B cell (primary cell): Measurements from ENCODE around the gene ITPK1. TPM values are rescaled to one million over a fixed set of nuclear protein-coding genes. Genes with fewer than 3 reads are reported as not detected.

Experiments used
- ATAC-seq: fragments of 200-7000 bp; cut with Tn5 transposase; one replicate; pipeline ENCODE4 v1.10.0; 2021; ENCODE audit warnings: low read depth, mild to moderate bottlenecking, moderate number of reproducible peaks, moderate library complexity
- CTCF ChIA-PET: fragments of 350-600 bp; sonication (Branson Sonifier 250); formaldehyde crosslinking; loops from one replicate; lab custom pipeline; 2021; ENCODE audit warnings: antibody characterized with exemption, inconsistent platforms; lab: Charles Lee
- POLR2A ChIA-PET: fragments of 350-600 bp; sonication (Branson Sonifier 250); formaldehyde crosslinking; loops from one replicate; lab custom pipeline; 2021; ENCODE audit warnings: antibody characterized with exemption; lab: Charles Lee
- DNase-seq: peaks from one replicate; pipeline ENCODE4 v3.0.0; 2013
- H2AFZ ChIP-seq: 2 replicates; pipeline ENCODE4 v1.6.1; 2012; ENCODE audit warnings: mild to moderate bottlenecking, low read depth, low read length; ENCODE audit not compliant: insufficient read depth, poor library complexity, severe bottlenecking
- H3K27ac ChIP-seq, 2 donors: 1 replicate in 1 of 2; 2 replicates in 1 of 2; pipeline ENCODE4 v1.5.1; 2012 to 2013; ENCODE audit warnings: low read length in 2 of 2, mild to moderate bottlenecking in 2 of 2, moderate library complexity in 1 of 2
- H3K27me3 ChIP-seq, 4 experiments: fragments of 200-600 bp in 1 of 4; sonication (generic) in 1 of 4; replicated peaks in 1 of 4; 1 replicate in 2 of 4; 2 replicates in 2 of 4; pipeline versions ENCODE4 v1.6.1 to v1.7.0; 2013 to 2016; ENCODE audit warnings: low read length in 3 of 4, mild to moderate bottlenecking in 2 of 4, mixed read lengths in 1 of 4, moderate library complexity in 1 of 4; ENCODE audit not compliant: insufficient read depth in 4 of 4, control insufficient read depth in 3 of 4; ENCODE audit errors: control extremely low read depth in 1 of 4
- H3K36me3 ChIP-seq, 2 experiments: replicated peaks in 1 of 2; 1 replicate in 1 of 2; 2 replicates in 1 of 2; pipeline versions ENCODE4 v1.6.1 to v1.7.1; 2013; ENCODE audit warnings: low read length in 1 of 2; ENCODE audit not compliant: insufficient read depth in 2 of 2, control insufficient read depth in 1 of 2; ENCODE audit errors: control extremely low read depth in 1 of 2, extremely low read depth in 1 of 2
- H3K4me1 ChIP-seq, 2 donors: fragments of 200-600 bp in 1 of 2; sonication (generic) in 1 of 2; 1 replicate in 1 of 2; 2 replicates in 1 of 2; pipeline versions ENCODE4 v1.5.1 to v1.6.1; 2013 to 2017; ENCODE audit warnings: low read length in 2 of 2; ENCODE audit not compliant: control insufficient read depth in 2 of 2, insufficient read depth in 2 of 2
- H3K4me2 ChIP-seq: replicated peaks from 2 replicates; pipeline ENCODE3; 2012; ENCODE audit warnings: mild to moderate bottlenecking, low read depth, low read length; ENCODE audit not compliant: poor library complexity, severe bottlenecking
- H3K4me3 ChIP-seq, 5 experiments: fragments of 200-600 bp in 1 of 5; sonication (generic) in 1 of 5; 1 replicate in 3 of 5; 2 replicates in 2 of 5; pipeline versions ENCODE4 v1.5.1 to v1.7.0; 2011 to 2016; ENCODE audit warnings: low read length in 4 of 5, mild to moderate bottlenecking in 4 of 5, low read depth in 2 of 5, control low read depth in 1 of 5, moderate library complexity in 1 of 5; ENCODE audit not compliant: insufficient read depth in 1 of 5; ENCODE audit errors: control extremely low read depth in 1 of 5, extremely low read depth in 1 of 5
- H3K79me2 ChIP-seq: fragments of 200-600 bp; sonication (generic); one replicate; pipeline ENCODE4 v1.6.0; 2016; ENCODE audit warnings: low read length; ENCODE audit not compliant: control insufficient read depth, insufficient read depth
- H3K9ac ChIP-seq: fragments of 200-600 bp; sonication (generic); 2 replicates; pipeline ENCODE4 v1.6.1; 2017; ENCODE audit warnings: mild to moderate bottlenecking, low read length, moderate library complexity
- H3K9me3 ChIP-seq, 3 donors: one replicate each; pipeline versions ENCODE4 v1.6.1 to v1.7.1; 2013; ENCODE audit warnings: low read length in 2 of 3; ENCODE audit not compliant: control insufficient read depth in 2 of 3, insufficient read depth in 1 of 3; ENCODE audit errors: control extremely low read depth in 1 of 3
- H4K20me1 ChIP-seq: 2 replicates; pipeline ENCODE4 v1.6.0; 2012; ENCODE audit warnings: mild to moderate bottlenecking, low read length; ENCODE audit not compliant: insufficient read depth, control insufficient read depth, poor library complexity, severe bottlenecking
- H3K27ac Mint-ChIP-seq: one replicate; pipeline ENCODE4 v1.8.0; 2021; ENCODE audit warnings: mixed read lengths
- H3K27me3 Mint-ChIP-seq: one replicate; pipeline ENCODE4 v1.8.0; 2021; ENCODE audit warnings: mixed read lengths
- H3K4me1 Mint-ChIP-seq: one replicate; pipeline ENCODE4 v1.8.0; 2021; ENCODE audit warnings: mixed read lengths
- H3K4me3 Mint-ChIP-seq: one replicate; pipeline ENCODE4 v1.8.0; 2021; ENCODE audit warnings: mixed read lengths
- H3K9me3 Mint-ChIP-seq: one replicate; pipeline ENCODE4 v1.8.0; 2022; ENCODE audit warnings: mixed read lengths; ENCODE audit not compliant: insufficient read depth
- EZH2 ChIP-seq: IDR thresholded peaks from 2 replicates; pipeline ENCODE4 v1.6.1; 2012; ENCODE audit warnings: borderline replicate concordance, low read depth, mild to moderate bottlenecking, moderate library complexity, low read length; ENCODE audit not compliant: insufficient read depth, poor library complexity, severe bottlenecking
- WGBS: methylation state at CpG from one replicate; pipeline ENCODE4 v1.1.5; 2013; ENCODE audit warnings: missing lambda C conversion rate; ENCODE audit not compliant: insufficient coverage; 5-methylcytosine and 5-hydroxymethylcytosine counted together
- intact Hi-C: fragments of 100-400 bp; cut with micrococcal nuclease; formaldehyde crosslinking; loops from one replicate; pipeline ENCODE4 v1.10.0; 2022
- polyA plus RNA-seq: library from polyadenylated mRNA; depleted of rRNA; stranded (reverse); fragments of >200 nt; gene quantifications from 2 replicates; pipeline ENCODE4 v1.2.3, GENCODE V29; 2012
- total RNA-seq, 2 donors: library from RNA; stranded (reverse); fragments of 120-200 nt in 1 of 2; gene quantifications; 1 replicate in 1 of 2; 2 replicates in 1 of 2; pipeline versions ENCODE4 v1.2.3 to v1.2.4, GENCODE V29; 2013 to 2022
- TF ChIP-seq, protein P1 (sequence below): fragments of 200-600 bp; IDR thresholded peaks from one replicate; pipeline ENCODE4 v1.8.0; 2022; ENCODE audit warnings: antibody characterized with exemption, mild to moderate bottlenecking

The ITPK1 gene
- total and polyA plus RNA-seq, 2 donors (not counting 1 experiment from before 2014, with no cell fraction given): 46.0 to 46.9 TPM

DNA sequence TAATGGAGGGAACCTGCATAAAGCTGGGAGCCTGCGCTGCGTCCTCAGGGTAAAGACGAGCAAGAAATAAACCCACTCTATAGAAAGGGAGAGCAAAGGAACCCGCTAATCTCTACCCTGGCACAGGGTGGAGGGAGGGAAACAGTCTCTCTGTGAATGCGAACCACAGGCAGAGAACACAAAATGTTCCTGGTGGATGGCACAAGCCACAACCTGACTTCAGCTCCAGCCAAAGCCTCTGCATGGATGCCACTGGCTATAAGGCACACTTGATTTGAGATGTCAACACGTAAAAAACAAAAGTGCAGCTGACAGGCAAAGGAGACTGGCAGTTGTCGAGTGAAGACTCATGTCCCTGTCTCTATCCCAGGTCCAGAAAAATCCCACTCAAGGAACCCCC, 160.3 kb downstream of the ITPK1 start:
- ATAC-seq (no peak), DNase-seq (no peak)
- Mint-ChIP-seq H3K4me1 (peaks cover 4% of the 10 kb centered on the region), H3K27me3 (no peaks in the 10 kb centered on the region), H3K27ac (no peak overlapping the region), H3K4me3 (no peak overlapping the region), H3K9me3 (no peaks in the 10 kb centered on the region)
- Histone ChIP-seq H3K9me3 (no peaks in the 10 kb centered on the region), H3K27me3 (no peaks in the 10 kb centered on the region), H3K27ac (no peak overlapping the region), H3K4me3 (no peak overlapping the region), H3K79me2 (no peaks in the 10 kb centered on the region), H3K4me2 (no peak overlapping the region), H3K36me3 (peaks cover 0 to 28% of the 10 kb centered on the region in 2 experiments), H4K20me1 (no peaks in the 10 kb centered on the region), H2AFZ (no peak overlapping the region), H3K4me1 (peaks cover 0 to 5% of the 10 kb centered on the region in 2 donors), H3K9ac (no peak overlapping the region)
- WGBS: 100% methylated on average over 3 of the region's 7 CpGs
- TF ChIP-seq EZH2: no peak
- TF ChIP-seq, protein P1, sequence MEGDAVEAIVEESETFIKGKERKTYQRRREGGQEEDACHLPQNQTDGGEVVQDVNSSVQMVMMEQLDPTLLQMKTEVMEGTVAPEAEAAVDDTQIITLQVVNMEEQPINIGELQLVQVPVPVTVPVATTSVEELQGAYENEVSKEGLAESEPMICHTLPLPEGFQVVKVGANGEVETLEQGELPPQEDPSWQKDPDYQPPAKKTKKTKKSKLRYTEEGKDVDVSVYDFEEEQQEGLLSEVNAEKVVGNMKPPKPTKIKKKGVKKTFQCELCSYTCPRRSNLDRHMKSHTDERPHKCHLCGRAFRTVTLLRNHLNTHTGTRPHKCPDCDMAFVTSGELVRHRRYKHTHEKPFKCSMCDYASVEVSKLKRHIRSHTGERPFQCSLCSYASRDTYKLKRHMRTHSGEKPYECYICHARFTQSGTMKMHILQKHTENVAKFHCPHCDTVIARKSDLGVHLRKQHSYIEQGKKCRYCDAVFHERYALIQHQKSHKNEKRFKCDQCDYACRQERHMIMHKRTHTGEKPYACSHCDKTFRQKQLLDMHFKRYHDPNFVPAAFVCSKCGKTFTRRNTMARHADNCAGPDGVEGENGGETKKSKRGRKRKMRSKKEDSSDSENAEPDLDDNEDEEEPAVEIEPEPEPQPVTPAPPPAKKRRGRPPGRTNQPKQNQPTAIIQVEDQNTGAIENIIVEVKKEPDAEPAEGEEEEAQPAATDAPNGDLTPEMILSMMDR: no peak
- intact Hi-C loops: loop anchor here (10.0 kb wide), 1 partner anchor 1179 kb away; no protein-coding TSS in a partner anchor
- ChIA-PET CTCF (interaction anchor here (0.6 to 7.3 kb wide), 9 partner anchors 77 to 421 kb away, joined by 3 to 139 read pairs (median 3); partner anchors contain the start of genes GON7, ITPK1 and UBR7), POLR2A (interaction anchor here (0.7 kb wide), 1 partner anchor 1894 kb away, joined by 6 read pairs; no protein-coding TSS in a partner anchor)

DNA sequence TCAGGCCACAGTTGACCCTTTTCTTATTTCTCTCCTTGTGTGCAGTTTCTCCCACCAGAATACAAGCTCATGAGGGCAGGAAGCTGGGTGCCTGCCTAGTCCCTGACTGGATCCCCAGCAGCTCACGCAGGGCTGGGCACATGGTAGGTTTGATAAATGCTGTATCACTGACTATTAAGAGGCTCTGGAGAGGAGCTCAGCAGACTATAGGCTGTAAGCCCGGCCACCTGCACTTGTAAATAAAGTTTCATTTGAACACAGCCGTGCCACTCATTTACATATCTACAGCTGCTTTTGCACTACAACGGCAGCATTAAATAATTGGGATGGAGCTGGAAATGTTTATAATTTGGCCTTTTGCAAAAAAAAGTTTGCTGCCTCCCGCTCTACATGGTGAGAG, 160.8 kb downstream of the ITPK1 start:
- CTCF ChIA-PET: interaction anchor here (0.6 to 7.3 kb wide), 8 partner anchors 77 to 264 kb away, joined by 3 to 139 read pairs (median 3); partner anchors contain the start of genes GON7, ITPK1 and UBR7

More for the DNA sequence above, 160.8 kb downstream of the ITPK1 start:
- ATAC-seq (no peak), DNase-seq (no peak)
- intact Hi-C loops: loop anchor here (10.0 kb wide), 1 partner anchor 1180 kb away; no protein-coding TSS in a partner anchor
- POLR2A ChIA-PET: no interaction called here
- H2AFZ ChIP-seq: no peak overlapping the region
- no peak overlapping the region for H3K9ac ChIP-seq
- Mint-ChIP-seq H3K27me3 (no peaks in the 10 kb centered on the region), H3K9me3 (no peaks in the 10 kb centered on the region), H3K4me3 (no peak overlapping the region), H3K27ac (no peak overlapping the region), H3K4me1 (peaks cover 4% of the 10 kb centered on the region)
- WGBS: 100% methylated on average over 2 of the region's 5 CpGs
- H4K20me1 ChIP-seq: no peaks in the 10 kb centered on the region
- peaks cover 0 to 24% of the 10 kb centered on the region in 2 experiments for H3K36me3 ChIP-seq
- no peaks in the 10 kb centered on the region for H3K27me3 ChIP-seq
- TF ChIP-seq, protein P1: no peak
- TF ChIP-seq EZH2: no peak
- H3K4me2 ChIP-seq: no peak overlapping the region
- H3K27ac ChIP-seq: no peak overlapping the region
- no peak overlapping the region for H3K4me3 ChIP-seq
- no peaks in the 10 kb centered on the region for H3K9me3 ChIP-seq
- no peaks in the 10 kb centered on the region for H3K79me2 ChIP-seq
- H3K4me1 ChIP-seq: peaks cover 0 to 5% of the 10 kb centered on the region in 2 donors
